Liver (tissue), 9 donors: Measurements from ENCODE around the gene CHST13. TPM values are rescaled to one million over a fixed set of nuclear protein-coding genes. Genes with fewer than 3 reads are reported as not detected.

Experiments
- DNase-seq: peaks from one replicate; pipeline ENCODE4 v3.0.0-alpha.2; 2017; ENCODE audit warnings: low spot score
- H3K27ac ChIP-seq, 2 donors: one replicate each; pipeline ENCODE4 v1.7.0; 2013; ENCODE audit warnings: inconsistent platforms in 2 of 2, low read length in 2 of 2, control low read depth in 1 of 2, low read depth in 1 of 2, mild to moderate bottlenecking in 1 of 2
- H3K27me3 ChIP-seq, 4 donors: one replicate each; pipeline versions ENCODE4 v1.6.1 to v1.7.0; 2013; ENCODE audit warnings: low read length in 3 of 4, inconsistent platforms in 1 of 4, mild to moderate bottlenecking in 1 of 4, moderate library complexity in 1 of 4; ENCODE audit not compliant: control insufficient read depth in 4 of 4, insufficient read depth in 4 of 4
- H3K36me3 ChIP-seq, 4 donors: one replicate each; pipeline versions ENCODE4 v1.6.1 to v1.7.0; 2013; ENCODE audit warnings: low read length in 3 of 4, mild to moderate bottlenecking in 3 of 4, low read depth in 1 of 4, moderate library complexity in 1 of 4; ENCODE audit not compliant: control insufficient read depth in 4 of 4, insufficient read depth in 3 of 4
- H3K4me1 ChIP-seq, 4 donors: one replicate each; pipeline versions ENCODE4 v1.6.1 to v1.7.0; 2013; ENCODE audit warnings: low read length in 3 of 4, mild to moderate bottlenecking in 3 of 4, moderate library complexity in 1 of 4; ENCODE audit not compliant: control insufficient read depth in 4 of 4, insufficient read depth in 4 of 4
- H3K4me3 ChIP-seq, 3 donors: one replicate each; pipeline versions ENCODE4 v1.6.1 to v1.7.0; 2013; ENCODE audit warnings: low read length in 3 of 3, control low read depth in 1 of 3, low read depth in 1 of 3, mild to moderate bottlenecking in 1 of 3
- H3K9ac ChIP-seq, 2 donors: one replicate each; pipeline ENCODE4 v1.7.0; 2013; ENCODE audit warnings: low read length in 2 of 2, mild to moderate bottlenecking in 2 of 2, moderate library complexity in 2 of 2, control low read depth in 1 of 2, low read depth in 1 of 2
- H3K9me3 ChIP-seq, 4 donors: one replicate each; pipeline versions ENCODE4 v1.6.1 to v1.7.0; 2013; ENCODE audit warnings: low read length in 3 of 4; ENCODE audit not compliant: control insufficient read depth in 4 of 4
- CTCF ChIP-seq: fragments of 150-350 bp; IDR thresholded peaks from 2 replicates; pipeline ENCODE4 v1.5.1; 2017; ENCODE audit warnings: improper control_type of control experiment, low read depth, low read length; ENCODE audit not compliant: missing input control
- EGR1 ChIP-seq, 2 donors: IDR thresholded peaks; 2 replicates each; pipeline ENCODE4 v1.6.1; 2016 to 2018; ENCODE audit warnings: antibody characterized with exemption in 2 of 2, low read depth in 2 of 2
- FOXA1 ChIP-seq: IDR thresholded peaks from 2 replicates; pipeline ENCODE4 v1.6.1; 2016; ENCODE audit warnings: antibody characterized with exemption
- FOXA2 ChIP-seq: IDR thresholded peaks from 2 replicates; pipeline ENCODE4 v1.6.1; 2016; ENCODE audit warnings: antibody characterized with exemption
- HNF4A ChIP-seq, 2 donors: conservative IDR thresholded peaks; 2 replicates each; pipeline ENCODE4 v1.6.1; 2016; ENCODE audit warnings: antibody characterized with exemption in 2 of 2, mild to moderate bottlenecking in 2 of 2
- HNF4G ChIP-seq: IDR thresholded peaks from 2 replicates; pipeline ENCODE4 v1.6.1; 2016; ENCODE audit warnings: antibody characterized with exemption
- RAD21 ChIP-seq, 2 donors: IDR thresholded peaks; 2 replicates each; pipeline ENCODE4 v1.6.1; 2016; ENCODE audit warnings: antibody characterized with exemption in 2 of 2, mild to moderate bottlenecking in 2 of 2
- REST ChIP-seq: IDR thresholded peaks from 2 replicates; pipeline ENCODE4 v1.6.1; 2016; ENCODE audit warnings: antibody characterized with exemption, mild to moderate bottlenecking
- RXRA ChIP-seq, 2 donors: IDR thresholded peaks; 2 replicates each; pipeline ENCODE4 v1.6.1; 2017 to 2018; ENCODE audit warnings: antibody characterized with exemption in 2 of 2, mild to moderate bottlenecking in 1 of 2
- SP1 ChIP-seq: IDR thresholded peaks from 2 replicates; pipeline ENCODE4 v1.6.1; 2018; ENCODE audit warnings: antibody characterized with exemption, mild to moderate bottlenecking
- YY1 ChIP-seq: IDR thresholded peaks from 2 replicates; pipeline ENCODE4 v1.6.1; 2016; ENCODE audit warnings: antibody characterized with exemption, mild to moderate bottlenecking
- ZBTB33 ChIP-seq: IDR thresholded peaks from 2 replicates; pipeline ENCODE4 v1.6.1; 2016; ENCODE audit warnings: antibody characterized with exemption
- WGBS: extraction: QIAGEN DNeasy Blood & Tissue Kit; methylation state at CpG from one replicate; pipeline ENCODE4 v1.1.7; 2013; 5-methylcytosine and 5-hydroxymethylcytosine counted together
- polyA plus RNA-seq, 2 donors: library from polyadenylated mRNA; stranded (reverse) in 1 of 2; unstranded in 1 of 2; fragments of 200-250 nt in 1 of 2; fragments of >200 nt in 1 of 2; fragmentation: Nextera tagmentation in 1 of 2; extraction: Ambion mirVana in 1 of 2; gene quantifications; one replicate each; pipeline versions ENCODE4 v1.2.1 to v1.2.3, GENCODE V29; 2013 to 2015
- total RNA-seq, 2 donors: library from RNA; depleted of rRNA; stranded (reverse); fragments of >200 nt; gene quantifications; one replicate each; pipeline ENCODE4 v1.2.3, GENCODE V29; 2014
- TF ChIP-seq, protein P1 (sequence below): IDR thresholded peaks from 2 replicates; pipeline ENCODE4 v1.6.1; 2016; ENCODE audit warnings: antibody characterized with exemption
- TF ChIP-seq, protein P2 (sequence below): IDR thresholded peaks from 2 replicates; pipeline ENCODE4 v1.6.1; 2016; ENCODE audit warnings: antibody characterized with exemption
- donor health status: healthy.
- donor health status: healthy.
- donor health status: healthy.
- donor health status: healthy.
- donor health status: healthy.

CHST13 gene
- total and polyA plus RNA-seq, 4 donors, result 19.7 to 39.1 (median 25.2) TPM

GRCh38 chr3:126517986-126518778 is 5.8 kb upstream of the CHST13 start:
- H3K36me3 ChIP-seq, result no peaks in the 10 kb centered on the region
- H3K27ac ChIP-seq, result peak overlapping the region; percentile 73 to 87
- peak; percentile 47 for DNase-seq
- H3K4me3 ChIP-seq, result no peak overlapping the region
- WGBS, result 44% methylated on average over 15 of the region's 15 CpGs
- no peaks in the 10 kb centered on the region for H3K27me3 ChIP-seq
- H3K9me3 ChIP-seq, result no peaks in the 10 kb centered on the region
- H3K4me1 ChIP-seq, result peaks cover 20 to 86% (median 62%) of the 10 kb centered on the region in 4 donors
- H3K9ac ChIP-seq, result peak overlapping the region in 1 of 2 donors; percentile 4
- no peak for TF ChIP-seq EGR1 (IDR thresholded peaks at IDR 0.05; ENCODE audit: low read depth in 2 of 2)
- TF ChIP-seq FOXA1, result peak; percentile 46
- TF ChIP-seq, protein P1, sequence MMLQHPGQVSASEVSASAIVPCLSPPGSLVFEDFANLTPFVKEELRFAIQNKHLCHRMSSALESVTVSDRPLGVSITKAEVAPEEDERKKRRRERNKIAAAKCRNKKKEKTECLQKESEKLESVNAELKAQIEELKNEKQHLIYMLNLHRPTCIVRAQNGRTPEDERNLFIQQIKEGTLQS, result no peak
- TF ChIP-seq, protein P2, sequence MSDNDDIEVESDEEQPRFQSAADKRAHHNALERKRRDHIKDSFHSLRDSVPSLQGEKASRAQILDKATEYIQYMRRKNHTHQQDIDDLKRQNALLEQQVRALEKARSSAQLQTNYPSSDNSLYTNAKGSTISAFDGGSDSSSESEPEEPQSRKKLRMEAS, result peak; percentile 79
- TF ChIP-seq CTCF, result no peak
- TF ChIP-seq RAD21 (IDR thresholded peaks at IDR 0.05), result peak in 1 of 2 donors; percentile 2
- TF ChIP-seq FOXA2, result peak; percentile 47
- TF ChIP-seq RXRA (IDR thresholded peaks at IDR 0.05), result peak; percentile 54 to 87
- TF ChIP-seq REST, result no peak
- peak; percentile 52 to 83 for TF ChIP-seq HNF4A (conservative IDR thresholded peaks at IDR 0.05)
- peak; percentile 44 for TF ChIP-seq SP1
- TF ChIP-seq HNF4G, result no peak
- peak; percentile 50 for TF ChIP-seq YY1
- TF ChIP-seq ZBTB33, result peak; percentile 20

DNA sequence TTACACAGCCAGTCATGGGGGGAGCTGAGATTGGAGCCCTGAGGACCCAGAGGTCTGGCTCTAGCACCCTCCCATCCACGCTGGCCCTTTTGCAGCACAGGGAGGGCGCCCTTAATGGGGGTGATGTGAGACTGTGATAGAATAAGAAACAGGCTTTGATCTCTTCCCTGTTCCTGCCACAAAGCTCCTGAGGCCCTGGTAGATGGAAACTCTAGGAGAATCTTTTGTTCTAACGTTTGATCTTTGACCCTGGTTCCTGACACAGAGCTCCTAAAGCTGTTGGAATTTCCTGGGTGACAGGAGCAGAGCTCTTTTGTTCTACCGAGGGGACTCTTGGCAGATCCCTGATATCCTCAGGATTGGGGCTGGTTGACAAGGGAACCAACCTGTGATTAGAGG is 5.2 kb upstream of the CHST13 start:
- no peaks in the 10 kb centered on the region for H3K36me3 ChIP-seq
- WGBS, result 55% methylated on average over 4 of the region's 4 CpGs
- TF ChIP-seq YY1, result no peak
- TF ChIP-seq RXRA (IDR thresholded peaks at IDR 0.05), result peak in 1 of 2 donors; percentile 2
- peak overlapping the region; percentile 31 to 87 for H3K27ac ChIP-seq
- no peaks in the 10 kb centered on the region for H3K9me3 ChIP-seq
- no peak overlapping the region for H3K4me3 ChIP-seq
- DNase-seq, result no peak
- H3K27me3 ChIP-seq, result no peaks in the 10 kb centered on the region
- peaks cover 16 to 86% (median 61%) of the 10 kb centered on the region in 4 donors for H3K4me1 ChIP-seq
- no peak overlapping the region for H3K9ac ChIP-seq
